GM12872 (cell line): Measurements from ENCODE around the gene SPG21.

Experiments
- CTCF ChIP-seq: IDR thresholded peaks from 3 replicates; pipeline ENCODE4 v1.5.1; 2011; ENCODE audit warnings: low read depth, mild to moderate bottlenecking, low read length, moderate library complexity; ENCODE audit not compliant: insufficient read depth

SPG21 gene

GRCh38 chr15:64970698-64971097 lies 19.0 kb downstream of the SPG21 start:
- no peak for TF ChIP-seq CTCF

GRCh38 chr15:64969401-64969800 lies 20.3 kb downstream of the SPG21 start:
- no peak for TF ChIP-seq CTCF

GRCh38 chr15:64961013-64961412 lies 28.7 kb downstream of the SPG21 start:
- 0 out of 3 replicates have a peak, but pooled peaks have one; percentile 9 for TF ChIP-seq CTCF

- TF ChIP-seq CTCF, result no peak
These were observed 29.6 kb downstream of the SPG21 start for GRCh38 chr15:64960153-64960552.

GRCh38 chr15:64959128-64959527 lies 30.6 kb downstream of the SPG21 start:
- TF ChIP-seq CTCF, result no peak

GRCh38 chr15:64954395-64954794 lies 35.3 kb downstream of the SPG21 start:
- TF ChIP-seq CTCF, result no peak

GRCh38 chr15:64951777-64952418 lies 37.8 kb downstream of the SPG21 start:
- TF ChIP-seq CTCF, result no peak
